Measurements from ENCODE around the gene ADGRG6. TPM values are rescaled to one million over a fixed set of nuclear protein-coding genes. Genes with fewer than 3 reads are reported as not detected.

ADGRG6 gene
- total RNA-seq, 4 donors from 2014 or later, result 1.5 to 6.0 (median 3.2) TPM

DNA sequence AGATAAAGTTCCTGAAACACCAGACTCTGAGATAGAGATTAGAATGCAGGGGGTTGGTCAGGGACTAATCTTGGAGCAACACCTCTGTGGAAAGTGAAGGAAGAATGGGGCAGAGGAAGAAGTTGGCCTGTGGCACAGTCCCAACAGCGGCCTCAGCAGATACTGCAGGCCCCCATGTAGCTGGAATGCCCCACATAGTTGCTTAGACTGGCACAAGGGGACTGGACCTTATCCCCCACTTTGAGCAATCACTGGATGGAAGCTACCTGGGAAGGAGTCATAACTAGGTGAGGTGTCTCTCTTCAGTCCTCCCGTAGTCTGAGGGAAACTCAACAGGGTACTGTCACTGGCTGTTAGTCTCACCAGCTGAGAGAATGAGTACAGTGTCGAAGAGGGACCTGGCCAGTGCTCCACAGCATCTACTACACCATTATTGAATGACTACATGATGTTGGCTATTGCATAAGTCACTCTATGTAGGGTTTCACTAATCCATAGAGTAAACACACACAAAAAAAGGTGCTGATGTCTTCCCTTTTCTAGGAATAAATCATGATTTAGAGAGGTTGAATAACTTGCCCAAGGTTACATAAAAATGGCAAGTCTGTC is 47.5 kb downstream of the ADGRG6 start:
- in situ Hi-C loops (cut with MboI; ENCODE audit: low sequenced_read_pairs in 4 of 4), result no loop called here
- no peak for TF ChIP-seq POLR2A (IDR thresholded peaks at IDR 0.05)
- TF ChIP-seq, protein P1, sequence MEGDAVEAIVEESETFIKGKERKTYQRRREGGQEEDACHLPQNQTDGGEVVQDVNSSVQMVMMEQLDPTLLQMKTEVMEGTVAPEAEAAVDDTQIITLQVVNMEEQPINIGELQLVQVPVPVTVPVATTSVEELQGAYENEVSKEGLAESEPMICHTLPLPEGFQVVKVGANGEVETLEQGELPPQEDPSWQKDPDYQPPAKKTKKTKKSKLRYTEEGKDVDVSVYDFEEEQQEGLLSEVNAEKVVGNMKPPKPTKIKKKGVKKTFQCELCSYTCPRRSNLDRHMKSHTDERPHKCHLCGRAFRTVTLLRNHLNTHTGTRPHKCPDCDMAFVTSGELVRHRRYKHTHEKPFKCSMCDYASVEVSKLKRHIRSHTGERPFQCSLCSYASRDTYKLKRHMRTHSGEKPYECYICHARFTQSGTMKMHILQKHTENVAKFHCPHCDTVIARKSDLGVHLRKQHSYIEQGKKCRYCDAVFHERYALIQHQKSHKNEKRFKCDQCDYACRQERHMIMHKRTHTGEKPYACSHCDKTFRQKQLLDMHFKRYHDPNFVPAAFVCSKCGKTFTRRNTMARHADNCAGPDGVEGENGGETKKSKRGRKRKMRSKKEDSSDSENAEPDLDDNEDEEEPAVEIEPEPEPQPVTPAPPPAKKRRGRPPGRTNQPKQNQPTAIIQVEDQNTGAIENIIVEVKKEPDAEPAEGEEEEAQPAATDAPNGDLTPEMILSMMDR (IDR thresholded peaks at IDR 0.05 in 4 of 5, conservative IDR thresholded peaks at IDR 0.05 in 1 of 5), result no peak
- no peak for DNase-seq

DNA sequence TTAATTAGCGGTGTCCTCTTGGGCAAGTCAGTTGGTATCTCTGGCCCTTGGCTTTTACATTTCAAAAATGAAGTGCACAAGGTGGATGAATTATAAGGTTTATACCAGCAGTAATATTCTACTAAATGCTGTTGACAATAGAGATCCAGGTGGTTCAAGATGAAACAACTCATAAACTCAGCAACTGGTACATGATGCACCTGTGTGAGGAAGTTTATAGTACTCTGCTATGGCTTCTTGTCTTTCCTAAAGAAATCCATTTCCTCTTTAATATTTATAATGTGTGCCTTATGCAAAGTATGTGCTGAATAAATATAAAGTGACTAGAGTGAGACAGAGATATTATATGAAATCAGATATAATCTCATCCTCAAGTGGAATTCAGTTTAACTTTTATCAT is 48.5 kb downstream of the ADGRG6 start:
- no peak overlapping the region for H3K27ac ChIP-seq
- ATAC-seq (no peak), DNase-seq (no peak)
- no peak overlapping the region for H3K4me3 ChIP-seq
- in situ Hi-C loops (cut with MboI; ENCODE audit: low sequenced_read_pairs in 4 of 4) (no loop called here), intact Hi-C loops (cut with DNase I; ENCODE audit: low total_unique reads) (no loop called here)
- no peaks in the 10 kb centered on the region for H3K36me3 ChIP-seq
- H3K4me1 ChIP-seq, result no peaks in the 10 kb centered on the region
- no peaks in the 10 kb centered on the region for H3K27me3 ChIP-seq
- no peaks in the 10 kb centered on the region for H3K9me3 ChIP-seq
- TF ChIP-seq POLR2A (IDR thresholded peaks at IDR 0.05), result no peak
- TF ChIP-seq, protein P1 (IDR thresholded peaks at IDR 0.05 in 4 of 5, conservative IDR thresholded peaks at IDR 0.05 in 1 of 5), result no peak

More for the DNA sequence above, 47.5 kb downstream of the ADGRG6 start:
- no peaks in the 10 kb centered on the region for H3K9me3 ChIP-seq
- no peaks in the 10 kb centered on the region for H3K4me1 ChIP-seq
- H3K27ac ChIP-seq, result no peak overlapping the region
- no peak overlapping the region for H3K4me3 ChIP-seq
- intact Hi-C loops (cut with DNase I; ENCODE audit: low total_unique reads), result no loop called here
- H3K36me3 ChIP-seq, result no peaks in the 10 kb centered on the region
- no peak for ATAC-seq
- H3K27me3 ChIP-seq, result no peaks in the 10 kb centered on the region

DNA sequence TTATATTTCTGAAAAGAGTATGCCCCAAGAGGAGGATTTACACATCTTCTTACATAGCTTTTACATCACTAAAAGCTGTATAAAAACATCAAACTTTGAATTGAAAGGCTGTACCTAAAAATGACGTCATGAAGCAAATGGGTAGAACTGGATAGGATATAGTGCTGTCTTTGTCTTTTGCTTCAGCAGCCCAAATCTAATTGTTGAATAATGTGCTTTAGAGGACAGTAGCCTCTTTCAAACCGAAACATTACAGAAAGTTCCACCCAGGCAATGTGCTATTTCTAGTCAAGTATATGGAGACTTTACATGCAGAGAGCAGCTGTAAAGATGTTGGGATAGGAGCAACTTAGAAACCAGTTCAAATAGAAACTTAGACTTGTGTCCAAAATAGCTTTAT is 51.9 kb downstream of the ADGRG6 start:
- ATAC-seq, result no peak
- Histone ChIP-seq H3K36me3 (no peaks in the 10 kb centered on the region), H3K27ac (no peak overlapping the region), H3K9me3 (no peaks in the 10 kb centered on the region), H3K4me1 (no peaks in the 10 kb centered on the region), H3K4me3 (no peak overlapping the region), H3K27me3 (no peaks in the 10 kb centered on the region)
- no peak for DNase-seq
- intact Hi-C loops (cut with DNase I; ENCODE audit: low total_unique reads), result no loop called here
- in situ Hi-C loops (cut with MboI; ENCODE audit: low sequenced_read_pairs in 4 of 4), result no loop called here
- TF ChIP-seq, protein P1 (IDR thresholded peaks at IDR 0.05 in 4 of 5, conservative IDR thresholded peaks at IDR 0.05 in 1 of 5), result no peak
- TF ChIP-seq POLR2A (IDR thresholded peaks at IDR 0.05), result no peak

DNA sequence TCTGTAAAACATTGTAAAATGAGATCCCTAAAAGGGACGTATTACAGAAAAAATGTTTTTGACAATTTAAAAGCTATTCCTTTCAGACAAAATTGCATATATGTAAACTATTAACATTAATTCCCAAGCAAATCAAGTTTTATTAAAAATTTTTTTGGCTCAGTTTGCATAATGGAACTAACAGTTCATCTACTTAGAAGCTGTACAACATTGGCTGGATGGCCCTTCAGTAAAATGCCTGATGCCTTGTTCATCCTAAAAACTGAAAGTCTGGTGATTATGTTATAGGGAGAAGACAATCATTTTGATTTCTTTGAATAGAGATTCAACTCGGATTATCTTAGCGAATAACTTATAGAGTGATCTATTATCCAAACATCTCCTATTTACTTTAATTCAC is 52.8 kb downstream of the ADGRG6 start:
- intact Hi-C loops (cut with DNase I; ENCODE audit: low total_unique reads), result no loop called here
- no peaks in the 10 kb centered on the region for H3K9me3 ChIP-seq
- ATAC-seq, result no peak
- no peaks in the 10 kb centered on the region for H3K36me3 ChIP-seq
- no peaks in the 10 kb centered on the region for H3K27me3 ChIP-seq
- no peak for DNase-seq
- no peak overlapping the region for H3K27ac ChIP-seq
- in situ Hi-C loops (cut with MboI; ENCODE audit: low sequenced_read_pairs in 4 of 4), result no loop called here
- TF ChIP-seq POLR2A (IDR thresholded peaks at IDR 0.05), result no peak
- TF ChIP-seq, protein P1 (IDR thresholded peaks at IDR 0.05 in 4 of 5, conservative IDR thresholded peaks at IDR 0.05 in 1 of 5), result no peak
- H3K4me3 ChIP-seq, result no peak overlapping the region
- H3K4me1 ChIP-seq, result no peaks in the 10 kb centered on the region
